Hematopoietic multipotent progenitor cell treated with erythropoietin and hydrocortisone succinate and interleukin-3 and kit ligand, for 15 days (in vitro differentiated cells): Measurements from ENCODE around the gene SAV1.

Experiments used
- DNase-seq: peaks from one replicate; pipeline ENCODE4 v3.0.0-alpha.2; 2015; ENCODE audit warnings: low spot score

Gene SAV1

GRCh38 chr14:50607181-50607580 lies 60.9 kb downstream of the SAV1 start:
- no peak for DNase-seq

DNA sequence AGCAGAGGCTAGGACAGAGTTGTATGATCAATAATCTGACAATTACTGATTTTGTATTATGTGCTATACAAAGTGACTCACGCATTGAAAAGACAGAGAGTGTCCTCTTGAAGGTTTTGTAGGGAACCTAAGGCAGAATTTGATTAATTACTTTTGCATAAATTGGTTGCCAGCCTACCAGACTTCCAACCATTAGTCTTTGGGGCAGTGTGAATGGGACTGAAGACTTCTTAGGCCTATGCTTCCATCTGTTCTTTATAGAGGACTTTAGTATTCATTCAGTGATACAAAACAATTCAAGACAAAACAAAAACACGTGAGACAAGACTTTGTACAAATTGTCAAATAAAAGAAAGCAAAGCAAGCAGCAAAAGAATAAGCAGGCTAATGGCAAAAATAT lies 61.6 kb downstream of the SAV1 start:
- no peak for DNase-seq

GRCh38 chr14:50605766-50606165 lies 62.3 kb downstream of the SAV1 start:
- DNase-seq: no peak

GRCh38 chr14:50603565-50603964 lies 64.5 kb downstream of the SAV1 start:
- DNase-seq: no peak

DNA sequence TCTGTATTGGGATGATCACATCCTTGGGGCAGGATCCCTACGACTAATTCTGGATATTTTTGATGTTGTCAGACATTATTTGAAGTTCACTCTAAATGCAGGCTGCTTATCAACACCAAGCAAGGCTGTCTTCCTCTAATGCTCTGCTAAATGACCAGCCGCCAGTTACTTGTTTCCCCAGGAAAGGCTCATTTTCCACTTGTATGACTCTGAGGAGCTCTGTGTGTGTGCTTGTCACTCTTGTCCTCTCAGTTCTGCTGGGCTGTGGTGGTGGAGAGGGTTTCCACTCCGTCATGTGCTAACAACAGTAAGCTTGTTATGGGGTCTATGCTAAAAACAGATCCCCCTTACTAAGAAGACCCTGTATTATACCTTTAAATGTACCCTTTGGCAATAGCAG lies 66.1 kb downstream of the SAV1 start:
- DNase-seq: no peak

DNA sequence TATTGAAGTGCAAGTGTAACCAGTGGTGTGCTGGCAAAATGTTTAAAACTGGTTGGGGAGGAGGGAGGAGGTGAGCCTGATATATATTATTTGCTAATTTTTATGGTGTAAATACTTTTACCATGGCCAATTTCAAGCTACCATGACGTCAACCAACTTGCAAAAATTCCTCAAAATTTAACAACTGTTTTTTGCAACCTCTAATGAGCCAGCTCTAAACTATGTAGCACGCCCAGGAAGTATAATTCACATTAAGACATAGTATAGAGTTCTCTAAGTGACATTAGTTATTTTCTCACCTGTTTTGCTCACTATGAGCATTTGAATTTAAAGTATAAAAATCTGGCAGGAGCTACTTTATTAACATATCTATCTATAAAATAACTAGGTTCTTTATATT lies 66.7 kb downstream of the SAV1 start:
- no peak for DNase-seq

DNA sequence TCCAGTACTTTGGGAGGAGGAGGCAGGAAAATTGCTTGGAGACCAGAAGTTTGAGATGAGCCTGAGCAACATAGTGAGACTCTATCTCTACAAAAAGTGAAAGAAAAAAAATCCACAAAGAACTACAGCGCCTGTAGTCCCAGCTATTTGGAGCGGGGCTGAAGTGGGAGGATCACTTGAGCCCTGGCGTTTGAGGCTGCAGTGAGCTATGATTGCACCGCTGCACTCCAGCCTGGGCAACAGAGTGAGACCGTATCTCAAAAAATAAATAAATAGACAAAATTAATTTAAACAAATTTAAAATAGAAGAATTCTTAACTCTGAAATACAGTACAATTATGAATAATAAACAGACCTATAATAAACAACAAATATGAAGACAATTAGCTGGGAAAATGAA lies 67.3 kb downstream of the SAV1 start:
- DNase-seq: no peak

DNA sequence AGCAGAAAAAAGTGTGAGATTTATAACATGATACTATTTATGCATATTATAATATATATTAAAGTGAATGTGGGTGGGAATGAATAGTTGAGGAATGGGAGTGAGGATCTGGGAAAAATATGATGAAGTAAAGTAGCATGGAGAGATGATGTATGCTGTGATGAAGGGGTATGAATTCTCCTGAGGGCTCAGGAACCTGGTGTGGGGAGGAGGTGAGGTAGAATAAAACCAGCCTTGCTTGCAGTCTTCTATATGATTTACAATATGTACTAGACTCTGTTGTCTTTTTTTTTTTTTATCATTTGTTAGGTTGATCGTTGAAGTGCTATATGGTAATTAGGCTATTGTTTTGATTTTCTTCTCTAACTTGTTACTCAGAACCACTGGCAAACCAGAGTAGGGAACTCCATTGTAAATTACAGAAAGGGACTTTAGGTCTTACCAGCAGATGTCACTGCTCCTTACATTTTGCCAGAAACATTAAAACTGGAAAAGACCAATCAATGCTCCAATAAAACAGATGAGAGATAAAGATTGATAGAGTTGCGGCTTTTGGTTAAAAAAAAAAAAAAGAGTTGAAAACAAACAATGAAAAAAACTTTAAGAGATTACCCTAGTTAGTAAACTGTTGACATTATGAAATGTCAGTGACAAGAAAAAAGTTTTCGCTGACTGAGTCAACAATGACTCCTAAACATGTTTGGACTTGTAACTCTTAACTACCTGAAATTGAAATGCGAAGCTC lies 68.2 kb downstream of the SAV1 start:
- DNase-seq: peak; percentile 35

DNA sequence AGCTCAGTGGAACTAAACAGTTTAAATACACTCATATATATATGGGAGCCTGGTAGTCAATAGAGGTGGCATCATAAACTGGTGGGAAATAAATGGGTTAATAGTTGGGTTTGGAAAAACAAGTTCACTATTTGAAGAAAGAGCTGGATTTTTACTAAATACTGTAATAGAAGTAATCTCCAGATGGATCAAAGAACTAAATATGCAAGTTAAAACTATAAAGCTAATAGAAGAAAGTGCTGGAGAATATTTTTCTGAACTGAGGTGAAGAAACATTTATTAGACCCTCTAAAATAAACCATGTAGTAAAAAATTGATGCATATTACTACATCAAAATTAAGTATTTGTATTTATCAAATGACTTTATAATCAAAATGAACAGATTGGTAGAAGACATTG lies 69.3 kb downstream of the SAV1 start:
- no peak for DNase-seq

DNA sequence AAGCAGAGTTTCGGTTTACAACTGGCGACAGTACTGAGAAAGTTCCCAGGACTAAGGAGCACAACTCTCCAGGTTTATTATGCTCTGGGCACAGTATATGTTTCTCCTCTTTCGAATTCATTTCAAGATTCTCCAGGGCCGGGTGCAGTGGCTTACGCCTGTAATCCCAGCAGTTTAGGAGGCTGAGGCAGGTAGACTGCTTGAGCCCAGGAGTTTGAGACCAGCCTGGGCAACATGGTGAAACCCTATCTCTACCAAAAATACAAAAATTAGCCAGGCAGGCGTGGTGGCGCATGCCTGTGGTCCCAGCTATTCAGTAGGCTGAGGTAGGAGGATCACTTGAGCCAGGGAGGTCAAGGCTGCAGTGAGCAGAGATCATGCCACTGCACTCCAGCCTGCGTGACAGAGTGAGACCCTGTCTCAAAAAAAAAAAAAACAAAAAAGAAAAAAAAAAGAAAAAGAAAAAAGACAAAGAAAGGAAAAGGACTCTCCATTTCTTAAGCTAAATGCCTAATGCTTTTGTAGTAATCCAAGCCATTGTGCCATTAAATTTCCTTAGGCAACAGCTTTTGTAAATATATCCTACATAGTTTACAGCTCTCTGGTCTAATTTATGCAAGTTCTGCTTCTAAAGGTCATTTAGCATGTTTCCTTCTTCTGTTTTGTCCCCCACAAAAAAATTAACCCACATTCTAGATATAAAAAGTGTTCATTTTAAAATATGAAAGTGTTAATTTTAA lies 73.4 kb downstream of the SAV1 start:
- no peak for DNase-seq

DNA sequence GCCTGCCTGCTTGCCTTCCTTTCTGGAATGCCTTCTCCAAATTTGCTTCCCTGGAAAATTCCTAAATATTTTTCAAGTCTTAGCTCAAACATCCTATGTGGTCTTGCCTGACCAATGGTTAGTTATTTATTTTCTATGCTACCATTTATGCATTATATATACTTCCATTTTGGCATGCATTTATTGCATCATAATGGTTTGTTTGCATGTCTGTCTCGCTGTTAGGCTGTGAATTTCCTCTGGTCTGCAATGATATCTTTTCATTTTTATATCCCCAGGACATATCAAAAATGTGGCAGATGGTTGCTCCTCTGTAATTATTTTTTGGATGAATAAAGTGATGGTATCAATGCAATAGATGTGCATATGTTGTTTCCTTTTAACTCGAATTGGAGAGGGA lies 77.6 kb downstream of the SAV1 start:
- DNase-seq: no peak
